ENCODE results near the gene HSPA12B.

Gene HSPA12B

GRCh38 chr20:3705970-3706739, 26.3 kb upstream of the HSPA12B start:
- DNase-seq, result no peak

DNA sequence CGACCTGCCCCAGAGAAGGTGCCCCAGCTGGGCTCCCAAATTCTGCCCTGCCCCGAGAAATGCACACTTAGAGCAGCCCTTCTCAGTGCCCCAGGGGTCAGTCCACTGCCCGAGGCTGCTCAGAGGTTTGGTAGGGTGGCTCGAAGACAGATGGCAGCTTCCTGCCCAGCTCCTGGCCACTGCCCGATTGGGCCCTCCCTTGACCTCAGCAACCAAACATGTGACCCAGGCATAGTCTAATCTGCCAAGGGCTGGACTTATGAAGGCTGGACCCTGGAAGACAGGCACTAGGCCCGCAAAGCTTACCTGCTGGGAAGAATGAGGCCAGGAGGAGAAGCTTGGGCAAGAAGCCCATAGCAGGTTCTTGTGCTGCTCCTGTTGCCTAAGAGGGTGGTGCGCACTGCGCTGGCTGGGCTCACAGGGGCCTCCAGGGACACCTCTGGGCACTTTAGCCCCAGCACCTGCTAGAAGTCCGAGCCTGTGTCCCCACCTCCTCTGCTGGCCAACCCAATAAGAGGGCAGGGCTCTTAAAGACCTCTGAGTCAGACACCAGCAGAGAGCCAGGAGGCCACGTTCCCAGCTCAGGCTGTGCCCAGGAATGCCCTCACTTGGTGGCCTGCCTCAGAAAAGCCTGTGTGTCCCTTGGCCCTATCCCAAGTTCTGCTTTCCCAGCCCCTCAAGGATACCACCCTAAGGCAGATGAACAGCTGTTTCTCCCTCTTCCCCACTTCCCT, 25.5 kb upstream of the HSPA12B start:
- DNase-seq, result no peak

GRCh38 chr20:3707508-3707899, 25.0 kb upstream of the HSPA12B start:
- no peak for DNase-seq

DNA sequence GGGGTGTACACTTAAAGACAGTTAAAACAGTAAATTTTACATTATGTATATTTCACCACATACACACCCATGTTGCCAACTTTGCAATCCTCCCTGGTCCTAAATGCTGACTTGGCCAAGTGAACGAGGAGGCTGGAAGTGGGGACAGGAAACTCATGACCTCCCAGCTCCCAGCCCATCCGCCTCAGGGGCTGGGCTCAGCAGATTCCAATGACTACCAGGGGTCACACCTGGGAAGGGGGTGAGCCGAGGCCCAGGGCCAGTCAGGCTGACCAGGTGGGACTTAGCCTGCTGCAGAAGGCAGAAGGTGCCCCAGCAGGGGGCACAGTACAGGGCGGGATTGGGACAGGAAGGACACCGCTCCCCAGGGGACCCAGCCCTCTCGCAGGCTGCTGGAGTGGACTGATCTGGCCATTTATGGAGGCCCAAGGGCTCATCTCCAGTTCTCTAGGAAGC, 22.4 kb upstream of the HSPA12B start:
- DNase-seq, result no peak

DNA sequence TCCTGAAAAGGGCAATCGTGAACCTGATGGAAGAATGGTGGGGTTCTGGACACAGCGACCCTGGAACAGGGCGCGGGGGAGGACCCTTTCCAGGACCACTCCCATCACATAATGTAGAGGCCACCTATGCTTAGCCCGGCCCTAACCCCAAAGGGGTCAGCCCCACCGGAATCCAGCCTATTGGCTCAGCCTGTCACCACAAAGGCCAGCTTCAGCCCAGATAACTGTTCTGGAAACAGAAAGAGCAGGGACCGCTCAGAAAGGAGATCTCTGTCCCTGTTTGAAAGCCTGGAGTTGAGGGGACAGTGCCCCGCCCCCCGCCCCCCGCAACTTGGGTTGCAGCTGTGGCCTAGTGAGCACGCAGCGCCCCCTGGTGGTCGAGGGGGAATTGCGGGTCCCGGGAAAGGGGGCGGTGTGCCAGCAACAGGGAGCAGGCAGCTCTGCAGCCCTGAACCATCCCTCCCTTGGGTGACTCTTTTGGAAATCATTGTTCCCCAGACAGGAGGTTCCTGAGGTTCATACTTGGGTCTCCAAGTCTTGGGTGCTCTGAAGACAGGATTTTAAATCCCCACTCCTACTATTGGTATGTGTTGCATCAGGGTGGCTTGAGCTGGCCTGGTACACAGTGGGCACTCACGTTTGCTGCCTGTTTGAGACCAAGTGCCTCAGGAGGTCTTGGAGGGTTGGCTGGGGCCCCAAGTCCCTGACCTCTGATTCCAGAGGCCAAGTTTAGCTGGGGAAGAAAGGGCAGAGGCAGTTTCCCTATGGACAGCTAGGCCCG, 21.6 kb upstream of the HSPA12B start:
- DNase-seq, result peak; percentile 52

DNA sequence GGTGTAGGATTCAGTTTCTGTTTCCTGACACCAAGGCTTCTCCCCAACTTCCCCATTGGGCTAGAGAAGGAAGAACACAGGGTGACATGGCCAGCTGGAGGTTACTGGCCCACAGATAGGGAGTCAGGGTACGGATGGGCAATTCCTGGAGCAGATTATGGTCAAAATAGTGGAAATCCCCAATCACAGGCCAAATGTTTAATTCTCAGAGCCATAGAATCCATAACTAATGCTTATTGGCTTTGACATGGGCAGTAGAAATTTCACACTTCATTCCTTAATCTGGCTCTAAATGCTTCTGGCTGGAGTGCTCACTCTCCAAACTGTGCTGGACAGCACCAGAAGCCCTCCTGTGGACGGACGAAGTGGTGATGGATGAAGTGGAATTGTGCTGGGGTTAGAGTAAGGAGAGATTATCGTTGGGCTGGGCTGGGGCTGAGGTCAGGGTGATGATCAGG, 21.0 kb upstream of the HSPA12B start:
- no peak for DNase-seq

DNA sequence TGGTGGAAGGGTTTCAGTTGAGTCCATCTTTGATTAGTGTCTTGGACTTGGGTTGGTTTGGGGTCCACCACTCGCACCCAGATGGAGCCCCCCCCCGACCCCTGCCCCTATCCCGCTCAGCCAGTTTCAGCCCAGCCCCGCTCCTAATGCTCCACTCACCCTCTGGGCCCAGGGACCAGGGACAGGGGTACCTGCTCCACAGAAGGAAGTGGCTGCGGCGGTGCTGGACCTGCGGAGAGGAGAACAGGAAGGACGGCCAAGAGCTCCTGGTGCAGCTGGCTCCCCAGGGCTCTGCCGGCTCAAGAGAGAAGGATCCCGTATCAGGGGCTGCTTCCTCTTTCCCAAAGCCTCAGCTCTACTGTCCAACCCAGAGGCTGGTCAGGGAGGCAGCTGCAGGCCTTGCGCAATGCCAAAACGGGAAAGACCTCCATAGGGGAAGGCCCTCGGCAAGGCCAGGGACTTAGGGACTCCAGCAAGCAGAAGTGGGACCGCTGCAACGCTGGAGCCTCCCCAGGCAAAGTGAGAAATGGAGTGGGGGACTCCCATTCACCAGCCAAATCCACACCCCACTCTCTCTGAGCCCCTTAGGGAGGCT, 20.1 kb upstream of the HSPA12B start, which contains the start of gene SIGLEC1:
SIGLEC1 (minus strand) TSS at position 322 of the 595 bp plus-strand sequence. CDS start 5,472 bp downstream, outside the sequence.
- DNase-seq, result no peak

DNA sequence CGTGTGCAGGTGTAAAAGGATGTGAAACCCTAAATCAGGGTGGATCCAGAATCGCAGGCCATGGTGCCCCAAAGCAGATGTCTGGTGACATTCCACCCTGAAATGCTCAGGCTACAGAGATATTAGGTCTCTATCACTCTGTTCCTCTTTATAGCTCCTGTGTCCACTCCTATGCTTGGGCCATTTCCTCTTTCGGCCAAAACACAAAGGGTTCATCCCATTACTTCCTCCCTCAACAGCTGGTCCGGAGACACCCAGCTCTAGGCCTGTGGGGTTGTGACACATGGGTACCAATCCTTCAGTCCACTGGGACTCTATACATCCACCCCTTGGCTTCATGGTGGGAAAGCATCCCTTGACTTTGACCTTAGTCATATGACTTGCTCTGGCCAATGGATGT, 18.4 kb upstream of the HSPA12B start:
- DNase-seq, result no peak

DNA sequence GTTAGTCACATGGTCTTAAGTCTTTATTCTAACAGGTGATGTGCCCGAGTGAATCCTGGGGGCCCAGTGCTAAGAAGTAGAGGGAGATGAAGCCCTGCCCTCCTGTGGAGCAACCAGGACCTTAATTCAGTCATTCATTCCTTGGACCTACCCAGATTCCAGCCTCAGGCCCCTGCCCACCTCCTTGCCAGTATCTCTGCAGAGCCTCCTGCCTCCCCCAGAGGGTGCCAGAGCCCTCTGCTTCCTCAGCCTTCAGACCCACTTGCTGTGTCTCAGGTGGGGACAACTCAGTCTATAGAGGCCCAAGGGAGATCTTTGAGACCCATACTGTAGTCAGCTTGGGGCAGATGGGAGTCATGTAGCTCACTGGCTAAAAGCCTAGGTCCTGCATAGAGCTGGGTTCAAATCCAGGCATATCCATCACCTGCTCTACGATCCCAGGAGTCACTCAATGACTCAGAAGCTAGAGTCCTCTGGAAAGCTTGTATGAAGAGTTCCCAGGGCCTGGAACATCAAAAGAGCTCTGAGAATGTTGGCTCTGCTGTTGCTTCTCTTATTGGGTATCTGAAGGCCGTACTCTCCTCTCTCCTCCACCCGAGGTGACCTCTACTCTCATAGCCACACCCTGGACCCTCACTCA, 16.2 kb upstream of the HSPA12B start:
- peak; percentile 27 for DNase-seq

GRCh38 chr20:3719046-3719445, 13.4 kb upstream of the HSPA12B start:
- no peak for DNase-seq

DNA sequence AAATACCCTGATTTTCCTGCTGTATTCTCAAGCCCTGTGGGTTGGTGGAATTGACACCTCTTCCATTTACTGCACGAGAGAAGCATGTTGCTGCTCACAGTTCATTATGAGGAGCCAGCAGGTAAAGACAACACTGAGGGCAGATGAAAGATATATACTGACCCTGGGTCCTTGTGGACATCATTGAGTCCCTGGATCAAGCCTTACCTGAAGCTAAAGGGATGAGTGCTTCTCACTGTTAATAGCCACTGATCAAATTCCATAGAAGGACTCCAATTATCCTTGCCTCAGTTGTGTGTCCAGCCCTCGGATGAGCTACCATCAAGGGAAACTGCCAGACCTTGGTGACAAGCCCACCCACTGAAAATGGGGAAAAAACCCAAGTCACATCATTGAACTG, 12.4 kb upstream of the HSPA12B start:
- DNase-seq, result no peak

- no peak for DNase-seq
These were observed 11.9 kb upstream of the HSPA12B start for GRCh38 chr20:3720626-3721025.

GRCh38 chr20:3721912-3722311, 10.6 kb upstream of the HSPA12B start:
- DNase-seq, result no peak

DNA sequence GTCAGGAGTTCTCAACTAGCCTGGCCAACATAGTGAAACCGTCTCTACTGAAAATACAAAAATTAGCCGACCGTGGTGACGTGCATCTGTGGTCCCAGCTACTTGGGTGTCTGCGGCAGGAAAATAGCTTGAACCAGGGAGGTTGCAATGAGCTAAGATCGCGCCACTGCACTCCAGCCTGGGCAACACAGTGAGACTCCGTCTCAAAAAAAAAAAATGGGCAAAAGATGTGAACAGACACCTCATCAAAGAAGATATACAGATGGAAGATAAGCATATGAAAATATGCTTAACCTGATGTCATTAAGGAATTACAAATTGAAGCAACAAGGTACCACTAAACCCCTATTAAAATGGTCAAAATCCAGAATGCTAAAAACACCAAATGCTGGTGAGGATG, 9.2 kb upstream of the HSPA12B start:
- no peak for DNase-seq

- DNase-seq, result no peak
These were observed 8.1 kb upstream of the HSPA12B start for GRCh38 chr20:3724356-3724755.

- DNase-seq, result peak; percentile 10
These were observed 5.0 kb upstream of the HSPA12B start for GRCh38 chr20:3727401-3728021.

GRCh38 chr20:3728354-3728753, 4.1 kb upstream of the HSPA12B start:
- no peak for DNase-seq

DNA sequence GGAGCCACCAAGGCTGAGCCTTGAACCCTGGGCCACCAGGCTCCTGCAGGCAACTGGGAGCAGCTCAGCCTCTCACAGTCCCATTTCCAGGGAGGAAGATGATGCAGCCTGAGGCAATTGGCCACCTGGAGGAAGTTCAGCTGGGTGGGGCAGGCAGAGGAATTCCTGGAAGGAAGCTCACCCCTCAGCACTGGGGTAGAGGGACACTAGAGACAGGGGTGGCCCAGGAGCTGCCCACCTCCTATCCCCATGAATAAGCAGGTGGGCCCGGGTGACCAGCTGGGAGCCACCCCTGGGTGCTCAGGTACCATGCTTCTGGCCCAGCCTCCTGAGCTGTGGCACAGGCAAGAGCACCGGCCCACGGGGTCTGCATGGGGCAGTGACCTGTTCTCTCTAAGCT, 3.6 kb upstream of the HSPA12B start:
- DNase-seq, result no peak

GRCh38 chr20:3729378-3729777, 3.1 kb upstream of the HSPA12B start:
- DNase-seq, result no peak

DNA sequence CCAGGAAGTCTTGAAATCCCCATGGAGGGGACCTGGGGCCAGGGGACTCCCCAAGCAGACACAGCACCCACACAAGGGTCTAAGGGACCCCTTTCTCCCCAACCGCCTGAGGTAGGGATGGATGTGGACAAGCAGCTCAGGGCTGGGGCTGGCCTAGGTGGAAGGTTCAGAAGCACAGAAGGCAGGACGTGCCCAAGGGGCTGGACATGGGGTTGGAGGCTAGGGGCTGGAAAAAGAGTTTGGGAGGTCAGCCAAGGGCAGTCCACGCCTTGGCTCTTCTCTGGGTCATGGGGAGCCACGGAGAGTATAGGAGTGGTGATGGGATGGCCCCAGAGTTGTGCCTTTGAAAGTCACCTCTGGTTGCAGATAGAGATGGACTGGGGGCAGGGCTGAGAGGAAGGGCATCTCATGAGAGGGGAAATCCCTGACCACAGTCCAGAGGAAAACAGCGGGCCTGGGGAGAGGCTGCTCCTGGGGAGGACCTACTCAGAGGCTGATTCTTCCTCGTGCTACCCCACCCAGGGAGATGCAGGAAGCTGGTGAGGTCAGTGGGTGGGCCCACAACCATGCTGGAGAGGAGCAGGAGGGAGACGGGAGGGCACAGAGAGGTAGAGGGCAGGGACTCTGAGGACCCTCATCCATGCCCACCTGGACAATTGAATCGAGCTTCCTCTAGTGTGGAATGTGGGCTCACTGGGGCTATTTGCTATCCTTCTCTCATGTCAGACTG, 2.5 kb upstream of the HSPA12B start:
- DNase-seq, result no peak

Measured in NCI-H2171 treated with DMSO at 0.1 percent for 48 hours (cell line).